HepG2 (cell line): ENCODE results near the gene TRAPPC12. TPM values are rescaled to one million over a fixed set of nuclear protein-coding genes. Genes with fewer than 3 reads are reported as not detected.

Experiments
- CC2D1A ChIP-seq: sonication (generic); formaldehyde crosslinking; IDR thresholded peaks from 2 replicates; pipeline ENCODE4 v1.8.1; 2023; ENCODE audit warnings: mild to moderate bottlenecking, missing genetic modification reagents
- CHD2 ChIP-seq: IDR thresholded peaks from 2 replicates; pipeline ENCODE4 v1.6.1; 2011; ENCODE audit warnings: low read depth, low read length, improper control_type of control experiment
- DZIP1 ChIP-seq: sonication (generic); formaldehyde crosslinking; IDR thresholded peaks from 2 replicates; pipeline ENCODE4 v1.5.0; 2020; ENCODE audit warnings: mild to moderate bottlenecking, missing genetic modification reagents
- HNF4A ChIP-seq: sonication (generic); formaldehyde crosslinking; IDR thresholded peaks from 2 replicates; pipeline ENCODE4 v1.4.0; 2020; ENCODE audit warnings: missing genetic modification reagents
- REL ChIP-seq: sonication (generic); formaldehyde crosslinking; conservative IDR thresholded peaks from 2 replicates; pipeline ENCODE4 v1.8.0; 2022; ENCODE audit warnings: mild to moderate bottlenecking, missing genetic modification reagents, moderate library complexity
- SNAI1 ChIP-seq: sonication (generic); formaldehyde crosslinking; IDR thresholded peaks from 2 replicates; pipeline ENCODE4 v1.5.0; 2020; ENCODE audit warnings: mild to moderate bottlenecking, missing genetic modification reagents, borderline replicate concordance
- TBP ChIP-seq: sonication (generic); formaldehyde crosslinking; IDR thresholded peaks from 2 replicates; pipeline ENCODE4 v1.5.0; 2020; ENCODE audit warnings: missing genetic modification reagents
- ZKSCAN5 ChIP-seq: sonication (generic); formaldehyde crosslinking; IDR thresholded peaks from 2 replicates; pipeline ENCODE4 v1.5.1; 2020; ENCODE audit warnings: mild to moderate bottlenecking, missing genetic modification reagents
- ZMYM4 ChIP-seq: sonication (generic); formaldehyde crosslinking; IDR thresholded peaks from 2 replicates; pipeline ENCODE4 v1.8.1; 2023; ENCODE audit warnings: mild to moderate bottlenecking, missing genetic modification reagents
- ZNF431 ChIP-seq: sonication (generic); formaldehyde crosslinking; IDR thresholded peaks from 2 replicates; pipeline ENCODE4 v1.9.0; 2022; ENCODE audit warnings: missing genetic modification reagents, low read depth, mild to moderate bottlenecking, borderline replicate concordance
- ZNF546 ChIP-seq: sonication (generic); formaldehyde crosslinking; conservative IDR thresholded peaks from 2 replicates; pipeline ENCODE4 v1.8.1; 2023; ENCODE audit warnings: mild to moderate bottlenecking, missing genetic modification reagents
- ZNF563 ChIP-seq: sonication (generic); formaldehyde crosslinking; IDR thresholded peaks from 2 replicates; pipeline ENCODE4 v1.8.0; 2022; ENCODE audit warnings: mild to moderate bottlenecking, moderate library complexity, missing genetic modification reagents
- ZNF598 ChIP-seq: sonication (generic); formaldehyde crosslinking; IDR thresholded peaks from 2 replicates; pipeline ENCODE4 v1.5.1; 2020; ENCODE audit warnings: mild to moderate bottlenecking, missing genetic modification reagents, borderline replicate concordance
- ZNF652 ChIP-seq: IDR thresholded peaks from 2 replicates; pipeline ENCODE4 v1.6.1; 2016; ENCODE audit warnings: low read depth, borderline replicate concordance
- ZNF777 ChIP-seq: sonication (generic); formaldehyde crosslinking; IDR thresholded peaks from 2 replicates; pipeline ENCODE4 v1.4.0; 2020; ENCODE audit warnings: missing genetic modification reagents
- polyA plus RNA-seq, 8 experiments: library from polyadenylated mRNA; depleted of rRNA in 3 of 8; stranded (reverse) in 7 of 8; unstranded in 1 of 8; fragments of >200 nt; fragmentation: Illumina TruSeq in 4 of 8; extraction: Trizol in 4 of 8; gene quantifications; 2 replicates each; pipeline versions ENCODE4 v1.2.1 to v1.2.3, GENCODE V29; 2011 to 2016; ENCODE audit warnings: low read depth in 4 of 8, missing spikeins in 1 of 8, mixed read lengths in 1 of 8; ENCODE audit not compliant: insufficient read depth in 1 of 8
- total RNA-seq, 5 experiments: library from RNA; depleted of rRNA; stranded (reverse); fragments of >200 nt; fragmentation: Illumina TruSeq; extraction: Trizol; gene quantifications; 2 replicates each; pipeline ENCODE4 v1.2.3, GENCODE V29; 2016; ENCODE audit warnings: low read depth in 1 of 5
- TF ChIP-seq, protein P1 (sequence below): sonication (generic); formaldehyde crosslinking; IDR thresholded peaks from 2 replicates; pipeline ENCODE4 v1.4.0; 2020; ENCODE audit warnings: mild to moderate bottlenecking, missing genetic modification reagents

The TRAPPC12 gene
- total and polyA plus RNA-seq, 2 of the 13 experiments (the other 11 are each of a cell fraction or from before 2014, with no cell fraction given) = 46.4 to 97.7 TPM

DNA sequence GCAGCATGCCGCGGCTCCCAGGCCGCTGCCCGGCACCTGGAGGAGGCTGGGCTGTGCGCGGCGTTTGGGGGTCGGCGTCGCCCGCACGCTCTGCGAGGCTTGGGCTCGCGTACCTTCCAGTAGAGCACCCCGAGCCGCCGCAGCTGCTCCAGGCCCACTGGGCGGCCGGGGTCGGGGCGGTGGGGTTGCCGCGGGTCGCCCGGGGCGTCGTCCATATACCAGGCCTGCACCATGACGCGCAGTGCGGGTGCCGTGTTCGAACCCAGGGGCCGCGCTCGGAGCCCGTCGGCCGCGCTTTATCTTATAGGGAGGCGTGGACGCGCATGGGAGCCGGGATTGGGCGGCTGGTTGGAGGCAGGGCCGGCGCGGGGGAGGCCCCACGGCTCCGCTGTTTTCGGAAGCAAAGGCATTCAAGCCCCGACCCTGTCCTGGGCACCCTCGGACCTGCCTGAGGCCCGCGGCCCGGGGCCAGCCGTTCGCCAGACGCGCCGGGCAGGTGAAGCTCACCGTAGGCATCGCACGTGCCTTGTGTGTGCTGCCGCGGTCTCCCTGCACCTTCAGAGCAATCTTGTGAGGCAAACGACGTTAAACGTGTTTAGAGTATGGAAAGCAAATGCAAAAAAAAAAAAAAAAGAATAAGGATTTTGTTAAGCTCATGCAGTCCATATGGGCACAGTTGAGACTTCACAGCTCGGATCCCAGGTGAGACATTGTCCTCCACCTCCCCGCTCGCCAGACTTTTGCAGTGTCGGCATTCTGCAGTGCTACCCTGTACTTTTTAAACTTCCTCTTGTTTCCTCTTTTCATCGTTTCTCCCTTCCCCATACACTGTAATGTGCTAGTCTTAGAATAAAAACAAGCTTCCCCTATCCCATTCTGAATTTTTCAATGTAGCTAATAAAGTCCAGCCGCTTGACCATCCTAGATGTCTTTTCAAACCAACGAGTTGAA, 140.0 kb downstream of the TRAPPC12 start, which contains the start of gene ADI1 (continued):
- TF ChIP-seq DZIP1 (CRISPR knock-in tag) = peak; percentile 85
- TF ChIP-seq CC2D1A = no peak; the same call in 1 of the 2 replicates
- peak; percentile 33; the same call in 1 of the 2 replicates for TF ChIP-seq ZNF652 (CRISPR knock-in tag)
- no peak for TF ChIP-seq REL (CRISPR knock-in tag)
- TF ChIP-seq ZNF431 (CRISPR knock-in tag) = no peak; the same call in 1 of the 2 replicates
- TF ChIP-seq TBP = no peak
- TF ChIP-seq ZNF546 = peak; percentile 98
- peak; percentile 96 for TF ChIP-seq ZNF598 (CRISPR knock-in tag)
- peak; percentile 36; the same call in 1 of the 2 replicates for TF ChIP-seq CHD2
- TF ChIP-seq ZNF777 = peak; percentile 39; the same call in 1 of the 2 replicates
- TF ChIP-seq SNAI1 = peak; percentile 95
- TF ChIP-seq ZMYM4 (CRISPR knock-in tag) = peak; percentile 88
- peak; percentile 60; the same call in 1 of the 2 replicates for TF ChIP-seq ZKSCAN5 (CRISPR knock-in tag)
- peak; percentile 99 for TF ChIP-seq ZNF563 (CRISPR knock-in tag)
- TF ChIP-seq, protein P1, sequence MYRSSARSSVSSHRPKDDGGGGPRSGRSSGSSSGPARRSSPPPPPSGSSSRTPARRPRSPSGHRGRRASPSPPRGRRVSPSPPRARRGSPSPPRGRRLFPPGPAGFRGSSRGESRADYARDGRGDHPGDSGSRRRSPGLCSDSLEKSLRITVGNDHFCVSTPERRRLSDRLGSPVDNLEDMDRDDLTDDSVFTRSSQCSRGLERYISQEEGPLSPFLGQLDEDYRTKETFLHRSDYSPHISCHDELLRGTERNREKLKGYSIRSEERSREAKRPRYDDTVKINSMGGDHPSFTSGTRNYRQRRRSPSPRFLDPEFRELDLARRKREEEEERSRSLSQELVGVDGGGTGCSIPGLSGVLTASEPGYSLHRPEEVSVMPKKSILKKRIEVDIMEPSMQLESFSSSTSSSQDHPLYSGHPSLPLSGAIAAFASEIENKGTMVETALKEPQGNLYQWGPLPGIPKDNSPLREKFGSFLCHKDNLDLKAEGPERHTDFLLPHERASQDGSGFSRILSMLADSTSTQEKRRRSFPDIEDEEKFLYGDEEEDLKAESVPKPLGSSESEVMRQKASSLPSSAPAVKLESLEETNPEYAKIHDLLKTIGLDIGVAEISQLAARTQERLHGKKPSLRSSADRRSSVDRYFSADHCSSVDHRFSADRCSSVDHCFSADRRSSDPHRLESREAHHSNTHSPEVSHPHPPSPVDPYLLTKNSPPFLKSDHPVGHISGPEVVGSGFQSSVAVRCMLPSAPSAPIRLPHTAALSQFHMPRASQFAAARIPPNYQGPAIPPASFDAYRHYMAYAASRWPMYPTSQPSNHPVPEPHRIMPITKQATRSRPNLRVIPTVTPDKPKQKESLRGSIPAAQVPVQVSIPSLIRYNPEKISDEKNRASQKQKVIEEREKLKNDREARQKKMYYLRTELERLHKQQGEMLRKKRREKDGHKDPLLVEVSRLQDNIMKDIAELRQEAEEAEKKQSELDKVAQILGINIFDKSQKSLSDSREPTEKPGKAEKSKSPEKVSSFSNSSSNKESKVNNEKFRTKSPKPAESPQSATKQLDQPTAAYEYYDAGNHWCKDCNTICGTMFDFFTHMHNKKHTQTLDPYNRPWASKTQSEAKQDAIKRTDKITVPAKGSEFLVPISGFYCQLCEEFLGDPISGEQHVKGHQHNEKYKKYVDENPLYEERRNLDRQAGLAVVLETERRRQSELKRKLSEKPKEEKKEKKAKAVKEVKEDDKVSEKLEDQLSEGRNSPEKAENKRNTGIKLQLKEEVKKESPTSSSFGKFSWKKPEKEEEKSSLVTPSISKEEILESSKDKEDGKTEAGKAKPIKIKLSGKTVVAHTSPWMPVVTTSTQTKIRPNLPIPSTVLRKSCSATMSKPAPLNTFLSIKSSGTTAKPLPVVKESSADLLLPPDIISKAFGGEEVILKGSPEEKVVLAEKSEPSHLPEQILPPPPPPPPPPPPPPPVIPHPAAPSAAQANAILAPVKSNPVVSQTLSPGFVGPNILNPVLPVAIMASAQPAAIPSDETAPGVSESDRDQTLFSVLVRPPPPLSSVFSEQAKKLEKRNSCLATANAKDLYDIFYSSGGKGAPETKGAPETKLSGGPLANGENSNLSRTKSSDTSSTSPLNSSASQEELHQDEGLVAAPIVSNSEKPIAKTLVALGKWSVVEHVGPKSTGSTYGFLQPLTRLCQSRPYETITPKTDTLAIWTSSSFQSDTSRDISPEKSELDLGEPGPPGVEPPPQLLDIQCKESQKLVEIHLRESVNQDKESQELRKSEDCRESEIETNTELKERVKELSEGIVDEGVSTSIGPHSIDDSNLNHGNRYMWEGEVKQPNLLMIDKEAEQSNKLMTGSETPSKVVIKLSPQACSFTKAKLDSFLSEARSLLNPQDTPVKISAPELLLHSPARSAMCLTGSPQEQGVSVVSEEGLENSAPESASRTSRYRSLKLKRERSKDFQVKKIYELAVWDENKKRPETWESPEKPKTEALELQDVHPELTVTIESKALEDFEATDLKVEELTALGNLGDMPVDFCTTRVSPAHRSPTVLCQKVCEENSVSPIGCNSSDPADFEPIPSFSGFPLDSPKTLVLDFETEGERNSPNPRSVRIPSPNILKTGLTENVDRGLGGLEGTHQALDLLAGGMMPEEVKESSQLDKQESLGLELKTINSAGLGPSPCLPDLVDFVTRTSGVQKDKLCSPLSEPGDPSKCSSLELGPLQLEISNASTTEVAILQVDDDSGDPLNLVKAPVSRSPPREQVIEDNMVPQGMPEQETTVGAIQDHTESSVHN (CRISPR knock-in tag) = peak; percentile 92
- peak; percentile 19; the same call in 1 of the 2 replicates for TF ChIP-seq HNF4A
